ENCODE results near the gene COQ4.

COQ4 gene

DNA sequence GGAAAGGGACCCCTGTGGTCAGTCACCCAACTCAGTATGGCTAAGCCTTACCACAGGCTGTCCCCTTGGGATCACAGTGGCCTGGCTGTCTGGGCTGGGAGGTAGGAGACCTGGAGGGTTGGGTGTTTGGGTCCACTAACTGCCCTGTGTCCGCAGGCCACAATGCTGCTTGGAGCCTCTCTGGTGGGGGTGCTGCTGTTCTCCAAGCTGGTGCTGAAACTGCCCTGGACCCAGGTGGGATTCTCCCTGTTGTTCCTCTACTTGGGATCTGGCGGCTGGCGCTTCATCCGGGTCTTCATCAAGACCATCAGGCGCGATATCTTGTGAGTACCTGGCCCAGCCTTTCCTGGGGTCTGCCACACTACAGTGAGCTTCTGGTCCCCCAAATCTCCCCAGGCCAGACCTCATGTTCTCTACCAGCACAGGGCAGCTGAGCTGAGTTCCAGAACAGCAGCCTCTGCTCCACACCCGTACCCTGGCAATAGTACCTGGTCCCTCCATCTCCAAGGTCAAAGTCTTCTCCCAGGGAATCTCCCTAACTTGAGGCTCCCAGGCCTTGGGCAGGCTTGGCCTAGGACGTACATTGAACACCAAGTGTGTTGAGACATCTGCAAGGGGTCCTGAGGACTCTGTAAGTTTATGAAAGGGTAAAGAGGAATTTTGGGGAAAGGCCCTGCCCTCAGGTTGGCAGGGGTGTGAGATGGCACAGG lies 20.5 kb downstream of the COQ4 start:
- DNase-seq = no peak

- DNase-seq = no peak
Observed at GRCh38 chr9:128343855-128344254, 21.2 kb downstream of the COQ4 start.

- DNase-seq = no peak
Observed at GRCh38 chr9:128344931-128345605, 22.4 kb downstream of the COQ4 start.

DNA sequence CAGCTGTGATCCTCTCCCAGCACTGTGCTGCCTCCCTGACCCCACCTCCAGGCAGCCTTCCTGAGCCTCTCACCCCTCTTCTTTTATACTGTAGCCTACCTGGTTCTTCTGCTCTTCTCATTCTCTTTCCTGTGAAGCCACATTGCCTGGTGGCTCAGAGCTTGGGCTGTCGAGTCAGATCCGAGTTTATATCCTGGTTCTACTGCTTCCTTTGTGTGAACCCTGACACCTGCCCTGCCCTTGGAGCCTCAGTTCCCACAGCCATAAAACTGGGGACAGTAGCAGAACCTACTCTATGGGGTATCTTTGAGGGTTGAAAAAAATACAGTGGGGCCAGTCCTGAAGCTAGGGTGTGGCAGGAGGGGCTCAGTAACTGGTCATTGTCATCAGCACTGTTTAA lies 26.5 kb downstream of the COQ4 start:
- no peak for DNase-seq

- DNase-seq = no peak
Observed at GRCh38 chr9:128349772-128350171, 27.1 kb downstream of the COQ4 start.

GRCh38 chr9:128355451-128355850 lies 32.8 kb downstream of the COQ4 start:
- DNase-seq = no peak

- DNase-seq = no peak
Observed at GRCh38 chr9:128358090-128358489, 35.5 kb downstream of the COQ4 start.

DNA sequence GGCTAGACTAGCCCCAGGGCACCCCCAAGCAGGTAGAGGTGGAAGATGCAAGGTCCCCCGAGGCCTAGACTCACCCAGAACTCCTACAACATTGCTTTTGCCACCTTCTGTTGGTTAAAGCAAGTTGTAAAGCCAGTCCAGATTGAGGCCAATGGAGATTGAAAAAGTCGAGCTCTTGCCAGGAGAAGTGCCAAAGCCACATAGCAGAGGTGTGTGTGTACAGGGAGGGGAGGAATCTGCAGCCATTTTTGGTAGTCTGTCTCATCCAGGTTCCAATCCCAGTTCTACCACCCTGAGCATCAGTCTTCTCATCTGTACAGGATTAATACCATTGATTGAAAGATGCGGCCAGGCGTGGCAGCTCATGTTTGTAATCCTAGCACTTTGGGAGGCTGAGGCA lies 36.2 kb downstream of the COQ4 start:
- DNase-seq = no peak

DNA sequence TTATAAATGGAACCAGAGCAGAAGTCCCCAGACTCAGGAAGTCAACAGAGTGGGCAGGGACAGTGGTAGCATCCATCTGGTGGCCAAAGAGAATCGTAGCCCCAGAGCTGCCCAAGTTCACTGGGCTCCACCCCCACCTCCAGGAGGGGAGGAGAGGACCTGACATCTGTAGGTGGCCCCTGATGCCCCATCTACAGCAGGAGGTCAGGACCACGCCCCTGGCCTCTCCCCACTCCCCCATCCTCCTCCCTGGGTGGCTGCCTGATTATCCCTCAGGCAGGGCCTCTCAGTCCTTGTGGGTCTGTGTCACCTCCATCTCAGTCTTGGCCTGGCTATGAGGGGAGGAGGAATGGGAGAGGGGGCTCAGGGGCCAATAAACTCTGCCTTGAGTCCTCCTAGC lies 38.2 kb downstream of the COQ4 start:
- no peak for DNase-seq

DNA sequence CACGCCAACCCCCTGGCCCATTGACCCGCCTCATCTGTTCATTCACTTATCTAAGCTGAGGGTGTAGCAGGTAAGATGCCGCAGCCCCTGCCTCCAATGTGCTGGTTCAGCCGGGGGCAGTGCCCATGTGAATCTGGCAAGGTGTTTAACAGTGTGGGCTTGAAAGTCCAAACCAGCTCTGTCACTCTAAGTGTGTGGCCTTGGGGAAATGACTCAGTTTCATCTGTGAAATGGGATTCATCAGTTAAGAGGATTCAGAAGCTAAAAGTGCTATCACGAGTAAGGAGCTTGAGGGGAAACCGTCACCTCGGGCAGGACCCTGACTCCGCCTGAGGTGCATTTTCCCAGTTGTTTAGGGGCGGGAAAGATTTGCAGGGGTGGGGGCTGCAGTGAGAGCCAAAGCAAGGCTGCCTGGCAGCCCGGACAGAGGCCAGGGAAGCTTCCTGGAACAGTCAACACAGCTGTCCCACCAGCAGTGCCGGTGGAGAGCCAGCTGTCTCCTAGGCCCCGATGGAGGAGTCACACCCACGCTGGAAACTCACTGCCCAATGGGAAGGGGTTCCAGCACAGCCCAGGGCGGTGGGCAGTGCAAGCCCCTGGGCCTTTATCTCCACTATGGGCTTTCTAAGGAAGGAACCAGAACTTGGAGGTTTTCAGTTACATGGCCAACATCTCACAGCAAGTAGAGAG lies 38.8 kb downstream of the COQ4 start:
- no peak for DNase-seq

- DNase-seq = peak; percentile 90
Observed at GRCh38 chr9:128361986-128362646, 39.5 kb downstream of the COQ4 start.

- DNase-seq = no peak
Observed at GRCh38 chr9:128362774-128363173, 40.1 kb downstream of the COQ4 start.

- DNase-seq = no peak
Observed at GRCh38 chr9:128365525-128365924, 42.9 kb downstream of the COQ4 start.

GRCh38 chr9:128369024-128369706 lies 46.5 kb downstream of the COQ4 start:
- DNase-seq = no peak

- DNase-seq = no peak
Observed at GRCh38 chr9:128370367-128370751, 47.7 kb downstream of the COQ4 start.

GRCh38 chr9:128370752-128371629 lies 48.4 kb downstream of the COQ4 start, which contains the start of gene URM1:
TSS of gene URM1 (plus strand) at chr9:128371374. CDS start at chr9:128371381, 7 bp downstream.
- peak; percentile 99 for DNase-seq

DNA sequence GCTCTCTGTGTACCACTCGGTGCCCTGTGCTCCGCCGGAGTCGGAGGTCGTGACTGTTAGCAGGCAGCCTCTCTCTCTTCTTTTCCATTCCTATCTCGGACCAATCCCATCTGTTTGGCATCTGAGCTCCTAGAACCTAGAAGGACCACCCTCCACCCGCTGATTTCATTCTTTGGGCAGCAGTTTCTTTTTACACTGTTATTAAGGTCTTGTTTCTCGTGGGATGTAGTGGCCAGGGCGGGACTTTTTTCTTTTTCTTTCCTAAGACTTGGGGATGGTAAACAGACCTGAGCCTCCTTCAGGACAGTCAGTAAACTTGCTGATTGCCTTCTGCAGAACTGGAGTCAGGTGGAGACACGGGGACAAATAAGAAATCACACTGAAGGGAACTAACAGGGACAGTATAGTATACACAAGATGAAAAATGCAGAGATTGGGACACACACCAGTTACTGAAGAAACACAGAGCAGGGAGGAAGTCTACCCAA lies 49.0 kb downstream of the COQ4 start:
- DNase-seq = no peak

DNA sequence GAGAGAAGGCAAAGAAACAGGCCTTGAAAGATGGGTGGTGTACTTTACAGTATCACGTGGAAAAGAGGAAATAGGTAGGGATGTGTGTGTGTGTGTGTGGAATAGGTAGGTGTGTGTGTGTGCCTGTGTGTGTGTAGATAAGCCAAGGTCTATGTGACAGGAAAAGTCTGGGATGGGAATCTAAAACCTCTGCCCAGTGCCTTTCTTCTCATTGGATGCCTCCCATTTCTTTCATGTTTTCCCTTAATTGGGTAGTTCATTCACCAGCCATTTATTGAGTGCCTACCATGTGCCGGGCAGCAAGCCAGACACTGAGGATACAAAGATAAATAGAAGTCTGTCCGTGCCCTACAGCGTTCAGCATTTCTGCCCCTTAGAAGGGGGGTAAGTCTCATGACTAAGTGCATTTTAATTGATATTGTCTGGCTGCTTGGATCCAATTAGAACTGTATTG lies 49.6 kb downstream of the COQ4 start:
- no peak for DNase-seq

DNA sequence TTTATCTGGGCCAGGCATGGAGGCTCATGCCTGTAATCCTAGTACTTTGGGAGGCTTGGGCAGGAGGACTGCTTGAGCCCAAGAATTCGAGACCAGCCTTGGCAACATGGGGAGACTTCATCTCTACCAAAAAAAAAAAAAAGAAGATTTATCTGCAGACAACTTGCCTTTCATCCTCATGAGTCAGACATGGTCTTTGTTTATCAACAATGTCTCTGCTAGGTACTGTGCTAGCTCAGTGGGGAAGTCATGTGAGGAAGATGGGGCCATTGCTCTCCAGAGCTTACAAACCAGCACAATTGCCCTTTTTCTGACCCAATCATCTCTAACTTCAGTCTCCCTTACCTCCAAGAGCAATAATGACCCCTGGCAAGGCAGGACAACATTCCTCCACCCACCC lies 50.1 kb downstream of the COQ4 start:
- DNase-seq = no peak

GRCh38 chr9:128374221-128374675 lies 51.6 kb downstream of the COQ4 start:
- no peak for DNase-seq

- DNase-seq = no peak
Observed at GRCh38 chr9:128375865-128376264, 53.2 kb downstream of the COQ4 start.
